HG02973 (cell line): Measurements from ENCODE around the gene SPRY4.
"Not testable (repeated sequence)": the region's sequence is repeated elsewhere in the genome, so short reads cannot be mapped to it uniquely, and the experiment has no call there.

Experiments
- ATAC-seq: cut with Tn5 transposase; IDR thresholded peaks from one replicate; pipeline ENCODE4 v1.9.1; 2021; ENCODE audit warnings: moderate library complexity; ENCODE audit not compliant: unreplicated experiment

The SPRY4 gene

GRCh38 chr5:142334538-142334937 lies 9.7 kb upstream of the SPRY4 start:
- ATAC-seq: no peak

- not testable (repeated sequence) for ATAC-seq
These were observed 8.9 kb upstream of the SPRY4 start for GRCh38 chr5:142333749-142334148.

GRCh38 chr5:142330444-142330843 lies 5.6 kb upstream of the SPRY4 start:
- ATAC-seq: no peak

- no peak for ATAC-seq
These were observed 5.2 kb upstream of the SPRY4 start for GRCh38 chr5:142330026-142330425.

- ATAC-seq: no peak
These were observed 2.5 kb upstream of the SPRY4 start for GRCh38 chr5:142327111-142327842.

DNA sequence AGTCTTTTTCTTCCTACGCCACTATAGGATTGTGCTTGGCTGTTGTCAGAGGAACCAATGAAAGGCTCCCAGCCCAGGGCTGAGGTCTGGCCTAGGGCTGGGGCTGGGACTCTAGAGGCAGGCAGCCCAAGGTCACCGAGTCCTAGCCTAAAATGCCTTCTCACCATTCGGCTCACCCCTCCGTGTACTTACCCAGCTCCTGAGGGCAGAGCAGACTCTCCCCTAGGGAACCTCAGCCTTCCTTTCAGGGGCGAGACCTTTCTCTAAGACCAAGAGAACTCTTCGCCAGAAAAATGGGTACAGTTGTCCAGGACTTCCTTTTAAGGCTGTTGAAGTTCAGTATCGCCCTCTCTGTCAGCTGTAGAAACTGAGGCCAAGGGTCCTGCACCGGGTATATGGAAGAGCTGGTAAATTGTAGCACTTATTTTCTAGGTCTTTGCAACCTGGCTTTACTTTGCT lies 1.7 kb upstream of the SPRY4 start:
- ATAC-seq: no peak

DNA sequence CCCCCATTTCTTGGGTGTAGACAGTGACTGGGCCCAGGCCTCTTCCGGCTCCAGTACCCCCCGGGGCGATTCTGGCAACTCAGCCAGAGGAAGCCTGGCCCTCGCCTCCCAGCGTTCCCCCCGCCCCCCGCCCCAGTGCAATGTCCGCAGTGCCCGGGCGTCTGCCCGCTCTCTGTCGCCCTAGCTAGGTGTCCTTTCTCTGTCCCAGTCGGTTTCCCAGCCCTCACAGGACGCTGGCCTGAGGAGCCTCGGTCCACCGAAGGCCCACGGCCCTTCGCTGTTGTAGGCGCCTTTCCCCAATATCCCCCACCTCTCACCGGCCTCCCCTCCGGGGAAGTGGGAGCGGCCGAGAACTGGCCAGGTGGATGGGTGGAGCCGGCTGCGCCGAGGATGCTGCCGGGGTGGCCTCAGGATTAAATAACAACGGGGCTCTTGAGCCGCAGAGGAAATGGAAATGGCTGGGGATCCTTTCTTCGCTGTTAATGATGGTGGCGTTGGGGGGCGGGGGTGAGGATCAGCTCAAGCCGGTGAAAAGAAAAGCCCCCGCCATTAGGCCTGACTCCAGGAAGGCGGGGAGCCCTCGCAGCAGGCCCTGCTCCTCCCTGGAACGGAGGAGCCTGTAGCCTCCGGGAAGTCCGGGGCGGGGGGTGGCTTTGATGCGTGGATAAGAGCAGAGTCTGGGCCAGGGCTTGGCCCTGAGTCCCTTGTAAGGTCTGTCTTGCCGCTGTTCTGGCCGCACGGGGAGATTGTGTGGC lies 1.1 kb upstream of the SPRY4 start:
- no peak for ATAC-seq

- ATAC-seq: peak; percentile 35
These were observed 518 bp downstream of the SPRY4 start for GRCh38 chr5:142324136-142324870.

- no peak for ATAC-seq
These were observed 1.2 kb downstream of the SPRY4 start for GRCh38 chr5:142323480-142324135.

DNA sequence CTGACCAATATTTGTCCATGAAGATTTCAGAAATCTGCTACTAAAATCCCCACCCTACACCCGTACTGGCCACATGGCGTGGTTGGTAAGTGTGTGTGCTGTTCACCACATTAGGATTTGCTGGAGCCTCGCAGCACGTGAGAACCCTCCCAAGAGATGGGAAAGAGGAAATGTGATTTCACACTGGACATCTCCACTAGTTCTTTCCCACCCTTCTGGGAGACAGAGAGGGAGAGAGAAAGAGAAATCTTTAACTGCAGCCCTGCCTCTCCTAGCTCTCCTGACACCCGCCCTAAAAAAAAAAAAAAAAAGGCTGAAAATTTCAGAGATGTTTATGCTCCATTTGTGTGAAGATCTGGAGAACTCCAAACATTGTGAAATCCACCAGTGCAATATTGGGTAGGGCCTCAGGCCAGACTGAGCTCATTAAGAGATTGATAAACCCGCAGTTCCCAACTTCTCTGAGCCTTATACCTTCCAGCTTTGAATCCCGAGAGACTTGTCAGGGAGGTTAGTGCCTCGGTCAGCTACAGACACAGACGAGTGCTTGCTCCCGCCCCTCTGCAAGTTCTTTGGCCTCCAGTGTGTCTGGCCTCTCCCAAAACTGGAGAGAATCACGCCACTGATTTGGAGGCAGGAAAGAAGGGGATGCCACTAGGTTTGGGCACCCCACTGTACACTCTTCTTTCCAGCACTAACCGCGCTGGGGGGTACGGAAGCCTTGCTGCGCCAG lies 1.9 kb downstream of the SPRY4 start:
- no peak for ATAC-seq

DNA sequence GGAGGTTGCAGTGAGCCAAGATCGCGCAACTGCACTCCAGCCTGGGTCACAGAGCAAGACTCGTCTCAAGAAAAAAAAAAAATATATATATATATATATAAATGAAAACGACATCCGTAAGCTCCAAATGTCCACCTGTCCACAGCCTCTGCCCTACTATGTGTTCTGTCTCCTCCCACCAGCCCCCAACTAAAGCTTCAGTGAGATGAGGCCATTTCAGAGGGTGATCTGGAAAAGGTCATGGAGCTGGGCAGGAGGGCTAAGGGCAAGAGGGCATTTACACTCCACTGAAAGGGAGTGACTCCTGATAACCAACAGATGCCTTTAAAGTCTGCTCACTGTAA lies 2.4 kb downstream of the SPRY4 start:
- no peak for ATAC-seq

GRCh38 chr5:142320851-142321560 lies 3.8 kb downstream of the SPRY4 start:
- ATAC-seq: no peak

DNA sequence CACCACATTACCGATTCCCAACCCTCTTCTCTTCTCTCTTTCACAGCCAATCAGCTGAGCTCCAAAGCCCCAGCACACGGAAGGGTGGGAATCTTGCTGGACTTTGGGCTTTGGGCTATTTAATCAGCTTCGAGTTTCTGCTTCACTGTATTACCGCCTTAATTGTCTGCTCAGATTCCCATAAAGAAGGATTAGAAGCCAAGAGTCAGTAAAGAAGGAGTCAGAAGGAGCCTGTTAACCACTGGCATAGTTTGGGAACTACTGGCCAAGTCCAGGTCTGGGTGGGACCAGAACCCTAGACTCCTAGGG lies 4.4 kb downstream of the SPRY4 start:
- ATAC-seq: no peak

- ATAC-seq: no peak
These were observed 5.0 kb downstream of the SPRY4 start for GRCh38 chr5:142319560-142320429.

DNA sequence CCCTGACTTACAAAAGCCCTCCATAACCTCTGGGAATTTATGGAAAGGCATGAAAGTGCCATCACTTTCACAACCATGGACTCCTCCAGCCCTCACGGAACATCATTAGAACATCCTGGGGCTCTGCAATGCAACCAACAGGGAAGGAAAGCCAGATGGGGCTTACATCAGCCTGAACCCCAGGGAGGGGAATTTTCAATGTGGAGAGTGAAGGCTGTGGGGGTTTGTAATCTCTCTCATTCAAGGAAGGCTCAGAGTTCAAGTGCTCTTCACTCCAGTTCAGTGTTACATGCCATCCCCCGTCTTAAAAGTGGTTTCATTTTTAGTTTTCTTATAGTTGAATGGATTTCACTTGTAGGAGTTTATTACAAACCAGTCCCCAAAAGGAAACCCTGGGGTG lies 5.7 kb downstream of the SPRY4 start:
- ATAC-seq: no peak

GRCh38 chr5:142317753-142318152 lies 7.1 kb downstream of the SPRY4 start:
- ATAC-seq: no peak

GRCh38 chr5:142317173-142317572 lies 7.6 kb downstream of the SPRY4 start:
- no peak for ATAC-seq

- ATAC-seq: no peak
These were observed 8.1 kb downstream of the SPRY4 start for GRCh38 chr5:142316681-142317080.

DNA sequence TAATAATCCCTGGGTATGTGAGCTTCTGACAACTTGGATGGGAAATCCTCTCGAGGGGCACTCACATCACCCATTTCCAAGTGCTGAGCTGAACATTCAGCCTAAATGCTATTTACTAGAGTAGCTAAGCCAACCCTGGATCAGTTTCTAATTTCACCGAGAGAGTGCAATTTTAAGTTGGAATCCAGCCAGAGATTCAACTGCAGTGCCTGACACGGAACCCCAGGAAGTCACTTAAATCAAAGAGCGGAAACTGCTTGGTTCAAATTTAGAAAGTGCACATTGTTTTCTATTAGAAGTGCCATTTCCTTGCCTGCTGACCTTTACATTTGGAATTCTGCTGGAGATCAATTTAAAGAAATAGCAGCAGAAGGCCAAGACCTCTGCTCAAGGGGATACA lies 8.8 kb downstream of the SPRY4 start:
- ATAC-seq: no peak
